Germinal center (tissue), 1 donor: Measurements from ENCODE around the gene TMSB10.
"Not testable (repeated sequence)": the region's sequence is repeated elsewhere in the genome, so short reads cannot be mapped to it uniquely, and the experiment has no call there.

Experiments used
- DNase-seq: peaks from one replicate; pipeline ENCODE4 v3.0.0; 2012; ENCODE audit warnings: mixed read lengths, low spot score

TMSB10 gene

DNA sequence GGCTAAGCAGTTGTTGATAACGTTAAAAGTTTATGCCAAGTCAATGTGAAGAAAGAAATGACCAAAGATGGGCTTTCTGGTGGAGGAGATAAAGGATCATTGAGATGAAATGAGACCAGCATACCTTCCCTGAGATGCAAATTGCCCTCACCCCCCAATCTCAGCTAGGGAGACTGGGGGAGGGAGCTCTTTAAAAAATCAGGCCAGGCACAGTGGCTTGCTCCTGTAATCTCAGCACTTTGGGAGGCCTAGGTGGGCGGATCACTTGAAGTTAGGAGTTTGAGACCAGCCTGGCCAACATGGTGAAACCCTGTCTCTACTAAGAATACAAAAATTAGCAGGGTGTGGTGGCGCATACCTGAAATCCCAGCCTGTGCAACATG lies 34.6 kb downstream of the TMSB10 start:
- DNase-seq, result no peak

DNA sequence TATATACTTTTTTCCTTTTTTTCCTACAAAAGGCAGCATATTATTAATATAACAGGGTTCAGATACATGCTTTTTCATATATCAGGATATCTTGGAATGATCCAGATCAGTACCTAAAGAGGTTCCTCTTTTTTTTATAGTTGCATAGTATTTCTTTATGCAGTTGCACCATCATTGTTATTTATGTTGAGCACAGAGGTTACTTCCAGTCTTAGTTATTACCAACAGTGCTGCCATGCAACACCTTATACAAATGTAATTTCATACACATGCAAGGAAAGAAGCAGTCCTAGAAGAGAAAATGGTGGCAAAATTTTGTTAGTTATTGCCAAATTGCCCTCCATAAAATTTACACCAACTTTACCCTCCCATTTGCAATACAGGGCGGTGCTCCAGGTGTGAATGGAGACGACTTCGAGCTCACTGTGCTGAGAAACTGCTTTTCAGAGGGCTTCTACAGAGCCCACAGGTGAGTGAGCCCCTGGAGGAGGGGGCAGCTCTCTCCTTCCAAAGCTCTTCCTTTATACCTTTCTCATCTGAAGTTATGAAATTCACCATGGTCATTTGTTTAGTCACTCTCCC lies 35.5 kb downstream of the TMSB10 start:
- no peak for DNase-seq

GRCh38 chr2:84942166-84942565 lies 36.7 kb downstream of the TMSB10 start:
- no peak for DNase-seq

DNA sequence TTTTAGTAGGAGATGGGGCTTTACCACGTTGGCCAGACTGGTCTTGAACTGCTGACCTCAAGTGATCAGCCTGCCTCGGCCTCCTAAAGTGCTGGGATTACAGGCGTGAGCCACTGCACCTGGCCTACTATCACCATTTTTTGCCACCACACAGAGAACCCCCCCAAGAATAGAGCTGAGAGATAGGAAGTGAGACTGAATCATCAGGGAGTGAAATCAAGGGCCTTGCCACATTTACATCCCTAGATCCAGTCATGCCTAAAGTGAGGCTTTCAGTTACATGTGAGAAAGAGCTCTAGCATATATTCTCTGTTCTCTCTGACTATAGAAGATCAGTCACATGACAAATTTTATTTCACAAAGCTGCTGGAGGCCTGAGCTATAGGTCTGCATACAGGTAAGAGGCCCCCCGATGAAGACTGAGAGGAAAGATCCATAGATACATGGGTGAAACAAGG lies 37.5 kb downstream of the TMSB10 start:
- peak; percentile 52 for DNase-seq

GRCh38 chr2:84944295-84944909 lies 38.9 kb downstream of the TMSB10 start:
- DNase-seq, result no peak

GRCh38 chr2:84945838-84946203 lies 40.4 kb downstream of the TMSB10 start:
- DNase-seq, result not testable (repeated sequence)

DNA sequence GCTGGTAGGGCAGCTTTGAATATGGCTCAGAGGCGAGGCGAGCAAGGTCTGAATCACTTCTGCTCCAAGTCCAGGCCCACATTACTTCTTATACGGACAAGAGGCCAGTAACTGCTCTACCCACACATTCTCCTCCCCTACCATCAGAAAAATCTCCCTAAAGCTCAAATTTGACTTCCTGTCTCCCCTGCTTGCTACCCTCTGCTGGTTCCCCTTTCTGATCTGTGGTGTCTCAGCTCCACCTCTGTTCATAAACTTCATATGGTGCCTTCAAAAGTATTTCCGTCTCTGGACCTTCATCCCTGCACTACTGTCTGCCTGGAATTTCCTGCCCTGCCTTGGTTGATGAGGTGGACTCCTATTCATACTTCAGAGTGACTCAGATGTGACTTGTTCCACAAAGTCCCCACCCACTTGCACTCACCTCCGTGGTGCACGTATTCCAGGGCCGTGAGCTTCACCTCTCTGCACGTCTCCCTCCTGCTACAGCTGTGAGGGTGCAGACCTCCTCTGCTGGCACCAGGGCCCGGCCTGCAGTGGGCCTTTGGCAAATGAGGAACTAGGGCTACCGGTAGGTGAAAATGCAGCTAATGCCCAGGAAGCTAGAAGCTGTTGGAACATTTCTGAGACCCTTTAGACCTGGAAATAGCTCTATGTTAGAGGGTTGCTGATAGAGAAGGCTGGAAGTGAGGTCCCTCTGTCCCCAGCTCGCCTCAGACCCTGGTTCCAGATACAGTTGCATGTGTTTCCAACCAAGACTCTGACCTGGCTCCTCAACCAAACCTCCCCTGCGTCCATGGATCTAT lies 41.0 kb downstream of the TMSB10 start:
- peak; percentile 72 for DNase-seq

DNA sequence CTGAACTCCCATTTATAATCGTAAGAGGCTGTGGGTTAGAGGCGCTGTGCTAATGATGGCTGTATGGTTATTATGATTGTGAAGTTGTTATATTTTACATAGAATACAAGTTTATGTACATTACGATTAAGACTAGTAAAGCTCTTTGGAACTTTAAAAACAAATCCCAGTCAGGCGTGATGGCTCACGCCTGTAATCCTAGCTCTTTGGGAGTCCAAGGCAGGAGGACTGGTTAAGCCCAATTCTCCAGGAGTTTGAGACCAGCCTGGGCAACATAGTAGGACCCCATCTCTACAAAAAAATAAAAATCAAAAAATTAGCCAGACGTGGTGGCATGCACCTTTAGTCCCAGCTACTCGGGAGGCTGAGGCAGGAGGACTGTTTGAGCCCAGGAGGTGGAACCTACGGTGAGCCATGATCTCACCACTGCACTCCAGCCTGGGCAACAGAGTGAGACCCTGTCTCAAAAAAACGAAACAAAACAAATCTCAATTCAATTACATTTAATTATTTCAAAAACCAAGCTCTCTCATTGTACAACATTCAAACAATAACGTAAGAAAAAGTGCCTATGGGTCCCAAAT lies 41.6 kb downstream of the TMSB10 start:
- DNase-seq, result no peak

- DNase-seq, result no peak
These were observed 48.1 kb downstream of the TMSB10 start for GRCh38 chr2:84953535-84953934.

GRCh38 chr2:84954329-84954728 lies 48.9 kb downstream of the TMSB10 start:
- DNase-seq, result no peak
